ENCODE data around the gene SNU13. TPM values are rescaled to one million over a fixed set of nuclear protein-coding genes. Genes with fewer than 3 reads are reported as not detected.
"Not testable (repeated sequence)": the region's sequence is repeated elsewhere in the genome, so short reads cannot be mapped to it uniquely, and the experiment has no call there.

The SNU13 gene
- total RNA-seq = 100 to 1,000 TPM; 275 to 281 TPM

- DNase-seq (peak; percentile 96), ATAC-seq (peak; percentile 93)
- Mint-ChIP-seq H3K9me3 (ENCODE audit: low read depth) (no peaks in the 10 kb centered on the region), H3K27me3 (no peaks in the 10 kb centered on the region), H3K4me3 (peak within 1 kb of the TSS; percentile 98), H3K36me3 (ENCODE audit: low read depth) (peaks cover 19% of the 10 kb centered on the region), H3K27ac (peak within 1 kb of the TSS; percentile 98), H3K4me1 (peaks cover 34% of the 10 kb centered on the region)
- POLR2A ChIA-PET = interaction anchor here (0.9 to 1.8 kb wide), 8 partner anchors 9 to 832 kb away, joined by 3 to 11 read pairs (median 4); partner anchors contain the start of genes CCDC134, CENPM, ST13 and XPNPEP3
- intact Hi-C loops (cut with DNase I, micrococcal nuclease) = loop anchor here (1.0 to 2.0 kb wide), 11 partner anchors 22 to 402 kb away; partner anchors contain the start of genes DESI1 (in 2 of the 2), XRCC6 (in 2 of the 2), ACO2 (in 1 of the 2) and CCDC134 (in 1 of the 2)
- CTCF ChIA-PET = interaction anchor here (0.5 to 3.8 kb wide), 10 partner anchors 9 to 747 kb away, joined by 3 to 24 read pairs (median 5); partner anchors contain the start of genes CCDC134, MEI1 and XRCC6
Measured at GRCh38 chr22:41688365-41689211, at the start of gene SNU13. Gene SNU13, minus strand, starts transcription at chr22:41688867. Its CDS starts 71 bp downstream, at chr22:41688796.

- POLR2A ChIA-PET; DNase-seq; H3K27me3 Mint-ChIP-seq; intact Hi-C loops (cut with DNase I, micrococcal nuclease); CTCF ChIA-PET; H3K4me3 Mint-ChIP-seq; H3K9me3 Mint-ChIP-seq (ENCODE audit: low read depth); ATAC-seq; H3K36me3 Mint-ChIP-seq (ENCODE audit: low read depth); H3K4me1 Mint-ChIP-seq; H3K27ac Mint-ChIP-seq: not testable (repeated sequence)
Measured at GRCh38 chr22:41733241-41733640, 44.6 kb upstream of the SNU13 start.

- intact Hi-C loops (cut with DNase I, micrococcal nuclease) = no loop called here
Measured at GRCh38 chr22:41732096-41732772, 43.6 kb upstream of the SNU13 start.

GRCh38 chr22:41731609-41732008, 42.9 kb upstream of the SNU13 start:
- no peaks in the 10 kb centered on the region for H3K36me3 Mint-ChIP-seq (ENCODE audit: low read depth)
- ChIA-PET POLR2A (no interaction called here), CTCF (interaction anchor here (1.3 kb wide), 1 partner anchor 35 kb away, joined by 4 read pairs; no protein-coding TSS in a partner anchor)
- no peak overlapping the region for H3K4me3 Mint-ChIP-seq
- intact Hi-C loops (cut with DNase I, micrococcal nuclease) = no loop called here
- H3K27me3 Mint-ChIP-seq = no peaks in the 10 kb centered on the region
- H3K4me1 Mint-ChIP-seq = no peaks in the 10 kb centered on the region
- no peak overlapping the region for H3K27ac Mint-ChIP-seq
- H3K9me3 Mint-ChIP-seq (ENCODE audit: low read depth) = no peaks in the 10 kb centered on the region
- ATAC-seq (no peak), DNase-seq (no peak)

More at GRCh38 chr22:41732096-41732772, 43.6 kb upstream of the SNU13 start:
- no peaks in the 10 kb centered on the region for H3K4me1 Mint-ChIP-seq
- no peak for DNase-seq
- no peaks in the 10 kb centered on the region for H3K9me3 Mint-ChIP-seq (ENCODE audit: low read depth)
- CTCF ChIA-PET = interaction anchor here (1.3 kb wide), 1 partner anchor 35 kb away, joined by 4 read pairs; no protein-coding TSS in a partner anchor
- no peaks in the 10 kb centered on the region for H3K36me3 Mint-ChIP-seq (ENCODE audit: low read depth)
- POLR2A ChIA-PET = no interaction called here
- no peak overlapping the region for H3K27ac Mint-ChIP-seq
- H3K4me3 Mint-ChIP-seq = no peak overlapping the region
- no peak for ATAC-seq
- H3K27me3 Mint-ChIP-seq = no peaks in the 10 kb centered on the region

GRCh38 chr22:41725510-41726110, 36.9 kb upstream of the SNU13 start:
- DNase-seq (no peak), ATAC-seq (no peak)
- no peaks in the 10 kb centered on the region for H3K4me1 Mint-ChIP-seq
- CTCF ChIA-PET = interaction anchor here (0.5 to 2.0 kb wide), 6 partner anchors 10 to 364 kb away, joined by 3 to 6 read pairs (median 6); no protein-coding TSS in a partner anchor
- H3K4me3 Mint-ChIP-seq = no peak overlapping the region
- H3K9me3 Mint-ChIP-seq (ENCODE audit: low read depth) = no peaks in the 10 kb centered on the region
- intact Hi-C loops (cut with DNase I, micrococcal nuclease) = no loop called here
- H3K27me3 Mint-ChIP-seq = no peaks in the 10 kb centered on the region
- H3K27ac Mint-ChIP-seq = no peak overlapping the region
- POLR2A ChIA-PET = interaction anchor here (0.5 kb wide), 1 partner anchor 37 kb away, joined by 4 read pairs; no protein-coding TSS in a partner anchor
- no peaks in the 10 kb centered on the region for H3K36me3 Mint-ChIP-seq (ENCODE audit: low read depth)

- Mint-ChIP-seq H3K27me3 (no peaks in the 10 kb centered on the region), H3K36me3 (ENCODE audit: low read depth) (no peaks in the 10 kb centered on the region), H3K4me3 (no peak overlapping the region), H3K9me3 (ENCODE audit: low read depth) (no peaks in the 10 kb centered on the region), H3K4me1 (no peaks in the 10 kb centered on the region), H3K27ac (no peak overlapping the region)
- intact Hi-C loops (cut with DNase I, micrococcal nuclease) = no loop called here
- POLR2A ChIA-PET = no interaction called here
- ATAC-seq = no peak
- DNase-seq = no peak
- CTCF ChIA-PET = no interaction called here
Measured at GRCh38 chr22:41722496-41722895, 33.8 kb upstream of the SNU13 start.

GRCh38 chr22:41713004-41713403, 24.3 kb upstream of the SNU13 start:
- no peak for DNase-seq
- Mint-ChIP-seq H3K4me3 (no peak overlapping the region), H3K9me3 (ENCODE audit: low read depth) (no peaks in the 10 kb centered on the region), H3K36me3 (ENCODE audit: low read depth) (no peaks in the 10 kb centered on the region), H3K4me1 (no peaks in the 10 kb centered on the region), H3K27ac (no peak overlapping the region), H3K27me3 (no peaks in the 10 kb centered on the region)
- ChIA-PET POLR2A (no interaction called here), CTCF (interaction anchor here (2.3 to 4.3 kb wide), 2 partner anchors 15 to 34 kb away, joined by 10 to 31 read pairs; partner anchors contain the start of gene MEI1)
- no peak for ATAC-seq
- intact Hi-C loops (cut with DNase I, micrococcal nuclease) = no loop called here

GRCh38 chr22:41709341-41709740, 20.7 kb upstream of the SNU13 start:
- no peaks in the 10 kb centered on the region for H3K27me3 Mint-ChIP-seq
- H3K4me1 Mint-ChIP-seq = no peaks in the 10 kb centered on the region
- DNase-seq (no peak), ATAC-seq (no peak)
- no peaks in the 10 kb centered on the region for H3K36me3 Mint-ChIP-seq (ENCODE audit: low read depth)
- no peak overlapping the region for H3K27ac Mint-ChIP-seq
- no peak overlapping the region for H3K4me3 Mint-ChIP-seq
- no peaks in the 10 kb centered on the region for H3K9me3 Mint-ChIP-seq (ENCODE audit: low read depth)
- ChIA-PET POLR2A (no interaction called here), CTCF (no interaction called here)
- intact Hi-C loops (cut with DNase I, micrococcal nuclease) = no loop called here

GRCh38 chr22:41702763-41703162, 14.1 kb upstream of the SNU13 start:
- CTCF ChIA-PET = interaction anchor here (0.6 kb wide), 1 partner anchor 26 kb away, joined by 3 read pairs; no protein-coding TSS in a partner anchor
- no peaks in the 10 kb centered on the region for H3K9me3 Mint-ChIP-seq (ENCODE audit: low read depth)
- no peaks in the 10 kb centered on the region for H3K27me3 Mint-ChIP-seq
- intact Hi-C loops (cut with DNase I, micrococcal nuclease) = no loop called here
- H3K36me3 Mint-ChIP-seq (ENCODE audit: low read depth) = no peaks in the 10 kb centered on the region
- POLR2A ChIA-PET = interaction anchor here (0.7 kb wide), 1 partner anchor 639 kb away, joined by 3 read pairs; no protein-coding TSS in a partner anchor
- H3K27ac Mint-ChIP-seq = no peak overlapping the region
- H3K4me3 Mint-ChIP-seq = no peak overlapping the region
- ATAC-seq = no peak
- DNase-seq = no peak
- peaks cover 3% of the 10 kb centered on the region for H3K4me1 Mint-ChIP-seq

GRCh38 chr22:41700108-41700364, 11.4 kb upstream of the SNU13 start:
- no peaks in the 10 kb centered on the region for H3K9me3 Mint-ChIP-seq (ENCODE audit: low read depth)
- POLR2A ChIA-PET = no interaction called here
- H3K4me1 Mint-ChIP-seq = peaks cover 11% of the 10 kb centered on the region
- CTCF ChIA-PET = interaction anchor here (0.6 to 3.9 kb wide), 2 partner anchors 167 to 240 kb away, joined by 3 to 30 read pairs; no protein-coding TSS in a partner anchor
- no peaks in the 10 kb centered on the region for H3K27me3 Mint-ChIP-seq
- ATAC-seq (no peak), DNase-seq (no peak)
- H3K27ac Mint-ChIP-seq = no peak overlapping the region
- intact Hi-C loops (cut with DNase I, micrococcal nuclease) = no loop called here
- no peak overlapping the region for H3K4me3 Mint-ChIP-seq
- no peaks in the 10 kb centered on the region for H3K36me3 Mint-ChIP-seq (ENCODE audit: low read depth)

Data from activated CD4-positive, alpha-beta T cell treated with anti-CD3 and anti-CD28 coated beads for 36 hours (primary cell).